K562 (cell line): ENCODE measurements around the gene OR10P1. TPM values are rescaled to one million over a fixed set of nuclear protein-coding genes. Genes with fewer than 3 reads are reported as not detected.

Experiments used
- ATAC-seq: fragments of 200-7000 bp; cut with Tn5 transposase; 3 replicates; pipeline ENCODE4 v1.9.1; 2020; ENCODE audit warnings: moderate library complexity
- BruUV-seq: library from RNA; stranded (reverse); fragments of 400-500 nt; replicated peaks from 2 replicates; lab custom pipeline; 2021; lab: Mats Ljungman, UMichigan
- CTCF ChIA-PET: fragments of 300-600 bp; formaldehyde crosslinking; extraction: SDS; loops from one replicate; lab custom pipeline; 2021; ENCODE audit warnings: low intra/inter-chr PET ratio; lab: Yijun Ruan, JAX
- POLR2A ChIA-PET: fragments of 300-600, 350-650 bp; sonication (Branson Sonifier 250); formaldehyde crosslinking; extraction: SDS; loops from one replicate; lab custom pipeline; 2021; ENCODE audit warnings: antibody characterized with exemption, inconsistent platforms; lab: Yijun Ruan, JAX
- DNase-seq, 4 experiments: peaks; one replicate each; pipeline versions ENCODE4 v3.0.0 to v3.0.0-alpha.2; 2011 to 2018; ENCODE audit warnings: low spot score in 3 of 4, mixed read lengths in 3 of 4; ENCODE audit errors: extremely low read depth in 1 of 4
- FAIRE-seq: peaks from 2 replicates; lab custom pipeline; 2011; peaks lifted over from hg19 to GRCh38; lab: Jason Lieb, UNC
- H2AFZ ChIP-seq: 2 replicates; pipeline ENCODE4 v1.6.0; 2011; ENCODE audit warnings: low read depth, low read length, control low read depth, inconsistent platforms
- H3K27ac ChIP-seq: fragments of 200-600 bp; 3 replicates; pipeline ENCODE4 v1.8.0; 2011; ENCODE audit warnings: low read depth, mild to moderate bottlenecking, control low read depth, inconsistent platforms, low read length, moderate library complexity, mixed read lengths; ENCODE audit errors: extremely low read depth
- H3K27me3 ChIP-seq, 2 experiments: fragments of 300-600 bp in 1 of 2; 2 replicates in 1 of 2; 3 replicates in 1 of 2; pipeline versions ENCODE4 v1.6.0 to v1.8.0; 2011; ENCODE audit warnings: inconsistent platforms in 2 of 2, low read length in 2 of 2, mild to moderate bottlenecking in 1 of 2, mixed read lengths in 1 of 2, moderate library complexity in 1 of 2; ENCODE audit not compliant: control insufficient read depth in 2 of 2, insufficient read depth in 2 of 2
- H3K36me3 ChIP-seq: fragments of 300-600 bp; 3 replicates; pipeline ENCODE4 v1.8.0; 2011; ENCODE audit warnings: mild to moderate bottlenecking, low read length, inconsistent platforms; ENCODE audit not compliant: control insufficient read depth, insufficient read depth
- H3K4me1 ChIP-seq, 2 experiments: fragments of 200-600 bp in 1 of 2; replicated peaks in 1 of 2; 2 replicates in 1 of 2; 3 replicates in 1 of 2; pipeline versions ENCODE4 v1.5.1 to v1.8.0; 2011; ENCODE audit warnings: inconsistent platforms in 2 of 2, low read length in 2 of 2, mild to moderate bottlenecking in 1 of 2, mixed read lengths in 1 of 2, moderate library complexity in 1 of 2; ENCODE audit not compliant: control insufficient read depth in 2 of 2, insufficient read depth in 2 of 2
- H3K4me2 ChIP-seq: 2 replicates; pipeline ENCODE4 v1.6.1; 2011; ENCODE audit warnings: low read length, control low read depth, inconsistent platforms, mixed read lengths; ENCODE audit not compliant: insufficient read depth
- H3K4me3 ChIP-seq: fragments of 200-600 bp; sonication (generic), shearing (Covaris generic); 2 replicates; pipeline ENCODE4 v1.5.1; 2016; ENCODE audit warnings: control low read depth, inconsistent platforms
- H3K79me2 ChIP-seq: fragments of 200-600 bp; 3 replicates; pipeline ENCODE4 v1.8.0; 2011; ENCODE audit warnings: low read length, inconsistent platforms; ENCODE audit not compliant: control insufficient read depth, insufficient read depth
- H3K9ac ChIP-seq, 2 experiments: 2 replicates each; pipeline versions ENCODE4 v1.6.0 to v1.6.1; 2011; ENCODE audit warnings: low read depth in 2 of 2, low read length in 2 of 2, control low read depth in 1 of 2, inconsistent platforms in 1 of 2, mild to moderate bottlenecking in 1 of 2, mixed read lengths in 1 of 2; ENCODE audit not compliant: insufficient read depth in 1 of 2
- H3K9me1 ChIP-seq: one replicate; pipeline ENCODE4 v1.6.0; 2011; ENCODE audit warnings: inconsistent platforms, mild to moderate bottlenecking, low read length, moderate library complexity; ENCODE audit not compliant: control insufficient read depth, insufficient read depth
- H3K9me3 ChIP-seq: replicated peaks from 2 replicates; pipeline ENCODE4 v1.5.1; 2011; ENCODE audit warnings: low read depth, low read length, inconsistent platforms; ENCODE audit not compliant: control insufficient read depth, insufficient read depth
- H4K20me1 ChIP-seq: replicated peaks from 2 replicates; pipeline ENCODE4 v1.6.1; 2011; ENCODE audit warnings: low read length, inconsistent platforms, mixed read lengths; ENCODE audit not compliant: control insufficient read depth, insufficient read depth
- CC2D1A ChIP-seq: fragments of 450-650 bp; IDR thresholded peaks from 2 replicates; pipeline ENCODE4 v1.6.1; 2017; ENCODE audit warnings: mild to moderate bottlenecking
- FOXJ3 ChIP-seq: sonication (generic); formaldehyde crosslinking; IDR thresholded peaks from 2 replicates; pipeline ENCODE4 v1.4.0; 2020; ENCODE audit warnings: mild to moderate bottlenecking, missing genetic modification reagents
- STAT6 ChIP-seq: sonication (generic); formaldehyde crosslinking; IDR thresholded peaks from 2 replicates; pipeline ENCODE4 v1.8.1; 2023; ENCODE audit warnings: mild to moderate bottlenecking, missing genetic modification reagents
- SUPT5H ChIP-seq: fragments of 450-650 bp; IDR thresholded peaks from 2 replicates; pipeline ENCODE4 v1.6.1; 2016
- WGBS: fragments of 100-300 bp; shearing (Covaris generic); methylation state at CpG from one replicate; pipeline ENCODE4 v1.1.6; 2016; ENCODE audit warnings: low coverage, mixed read lengths; ENCODE audit not compliant: insufficient coverage; ENCODE audit errors: missing lambda C conversion rate; 5-methylcytosine and 5-hydroxymethylcytosine counted together
- in situ Hi-C: fragments of 300-500 bp; cut with MboI; formaldehyde crosslinking; loops from 4 replicates; pipeline ENCODE4 v1.15.0; 2018; ENCODE audit warnings: inconsistent platforms, mixed read lengths
- intact Hi-C: fragments of 100-400 bp; cut with micrococcal nuclease; formaldehyde crosslinking; loops from 2 replicates; pipeline ENCODE4 v1.14.2; 2022
- polyA plus RNA-seq, 8 experiments: library from polyadenylated mRNA; depleted of rRNA in 4 of 8; stranded (reverse) in 5 of 8; unstranded in 3 of 8; fragments of >200 nt; fragmentation: Nextera tagmentation in 2 of 8; fragmentation: Illumina TruSeq in 1 of 8; extraction: Ambion mirVana in 2 of 8; extraction: Trizol in 1 of 8; gene quantifications; 2 replicates each; pipeline versions ENCODE4 v1.2.1 to v1.2.3, GENCODE V29; 2011 to 2014; ENCODE audit warnings: inconsistent platforms in 1 of 8, missing spikeins in 1 of 8
- total RNA-seq, 7 experiments: library from RNA; depleted of rRNA in 6 of 7; stranded (reverse); fragments of >200 nt in 6 of 7; fragmentation: Illumina TruSeq in 2 of 7; extraction: Trizol in 2 of 7; gene quantifications; 2 replicates each; pipeline versions ENCODE4 v1.2.1 to v1.2.3, GENCODE V29; 2011 to 2021; ENCODE audit warnings: low replicate concordance in 1 of 7
- TF ChIP-seq, protein P1 (sequence below), 2 experiments: fragments of 450-650 bp; IDR thresholded peaks; 2 replicates each; pipeline ENCODE4 v1.6.1; 2016; ENCODE audit warnings: mild to moderate bottlenecking in 2 of 2, borderline replicate concordance in 1 of 2, low read depth in 1 of 2, moderate library complexity in 1 of 2

Gene OR10P1
- total and polyA plus RNA-seq, 9 of the 15 experiments (the other 6 are each of a cell fraction or from before 2014, with no cell fraction given): not detected

DNA sequence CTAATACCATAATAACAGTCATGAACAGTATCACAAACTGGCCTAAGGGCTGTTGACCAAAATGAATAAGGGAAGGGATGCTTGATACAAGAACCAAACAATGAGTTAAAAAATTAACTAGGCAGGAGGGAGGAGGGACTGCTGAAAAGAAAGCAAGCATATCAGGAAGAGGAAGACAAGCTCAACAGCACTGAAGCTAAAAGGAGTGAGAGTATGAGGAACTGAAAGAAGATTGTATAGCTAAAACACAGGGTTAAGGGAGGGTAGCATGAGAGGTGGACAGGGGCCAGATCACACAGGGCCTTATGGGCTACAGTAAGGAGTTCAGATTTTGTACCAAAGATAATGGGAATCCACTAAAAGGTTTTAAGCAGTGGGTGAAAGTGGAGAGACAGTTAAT, 36.9 kb downstream of the OR10P1 start (continued):
- TF ChIP-seq, protein P1, sequence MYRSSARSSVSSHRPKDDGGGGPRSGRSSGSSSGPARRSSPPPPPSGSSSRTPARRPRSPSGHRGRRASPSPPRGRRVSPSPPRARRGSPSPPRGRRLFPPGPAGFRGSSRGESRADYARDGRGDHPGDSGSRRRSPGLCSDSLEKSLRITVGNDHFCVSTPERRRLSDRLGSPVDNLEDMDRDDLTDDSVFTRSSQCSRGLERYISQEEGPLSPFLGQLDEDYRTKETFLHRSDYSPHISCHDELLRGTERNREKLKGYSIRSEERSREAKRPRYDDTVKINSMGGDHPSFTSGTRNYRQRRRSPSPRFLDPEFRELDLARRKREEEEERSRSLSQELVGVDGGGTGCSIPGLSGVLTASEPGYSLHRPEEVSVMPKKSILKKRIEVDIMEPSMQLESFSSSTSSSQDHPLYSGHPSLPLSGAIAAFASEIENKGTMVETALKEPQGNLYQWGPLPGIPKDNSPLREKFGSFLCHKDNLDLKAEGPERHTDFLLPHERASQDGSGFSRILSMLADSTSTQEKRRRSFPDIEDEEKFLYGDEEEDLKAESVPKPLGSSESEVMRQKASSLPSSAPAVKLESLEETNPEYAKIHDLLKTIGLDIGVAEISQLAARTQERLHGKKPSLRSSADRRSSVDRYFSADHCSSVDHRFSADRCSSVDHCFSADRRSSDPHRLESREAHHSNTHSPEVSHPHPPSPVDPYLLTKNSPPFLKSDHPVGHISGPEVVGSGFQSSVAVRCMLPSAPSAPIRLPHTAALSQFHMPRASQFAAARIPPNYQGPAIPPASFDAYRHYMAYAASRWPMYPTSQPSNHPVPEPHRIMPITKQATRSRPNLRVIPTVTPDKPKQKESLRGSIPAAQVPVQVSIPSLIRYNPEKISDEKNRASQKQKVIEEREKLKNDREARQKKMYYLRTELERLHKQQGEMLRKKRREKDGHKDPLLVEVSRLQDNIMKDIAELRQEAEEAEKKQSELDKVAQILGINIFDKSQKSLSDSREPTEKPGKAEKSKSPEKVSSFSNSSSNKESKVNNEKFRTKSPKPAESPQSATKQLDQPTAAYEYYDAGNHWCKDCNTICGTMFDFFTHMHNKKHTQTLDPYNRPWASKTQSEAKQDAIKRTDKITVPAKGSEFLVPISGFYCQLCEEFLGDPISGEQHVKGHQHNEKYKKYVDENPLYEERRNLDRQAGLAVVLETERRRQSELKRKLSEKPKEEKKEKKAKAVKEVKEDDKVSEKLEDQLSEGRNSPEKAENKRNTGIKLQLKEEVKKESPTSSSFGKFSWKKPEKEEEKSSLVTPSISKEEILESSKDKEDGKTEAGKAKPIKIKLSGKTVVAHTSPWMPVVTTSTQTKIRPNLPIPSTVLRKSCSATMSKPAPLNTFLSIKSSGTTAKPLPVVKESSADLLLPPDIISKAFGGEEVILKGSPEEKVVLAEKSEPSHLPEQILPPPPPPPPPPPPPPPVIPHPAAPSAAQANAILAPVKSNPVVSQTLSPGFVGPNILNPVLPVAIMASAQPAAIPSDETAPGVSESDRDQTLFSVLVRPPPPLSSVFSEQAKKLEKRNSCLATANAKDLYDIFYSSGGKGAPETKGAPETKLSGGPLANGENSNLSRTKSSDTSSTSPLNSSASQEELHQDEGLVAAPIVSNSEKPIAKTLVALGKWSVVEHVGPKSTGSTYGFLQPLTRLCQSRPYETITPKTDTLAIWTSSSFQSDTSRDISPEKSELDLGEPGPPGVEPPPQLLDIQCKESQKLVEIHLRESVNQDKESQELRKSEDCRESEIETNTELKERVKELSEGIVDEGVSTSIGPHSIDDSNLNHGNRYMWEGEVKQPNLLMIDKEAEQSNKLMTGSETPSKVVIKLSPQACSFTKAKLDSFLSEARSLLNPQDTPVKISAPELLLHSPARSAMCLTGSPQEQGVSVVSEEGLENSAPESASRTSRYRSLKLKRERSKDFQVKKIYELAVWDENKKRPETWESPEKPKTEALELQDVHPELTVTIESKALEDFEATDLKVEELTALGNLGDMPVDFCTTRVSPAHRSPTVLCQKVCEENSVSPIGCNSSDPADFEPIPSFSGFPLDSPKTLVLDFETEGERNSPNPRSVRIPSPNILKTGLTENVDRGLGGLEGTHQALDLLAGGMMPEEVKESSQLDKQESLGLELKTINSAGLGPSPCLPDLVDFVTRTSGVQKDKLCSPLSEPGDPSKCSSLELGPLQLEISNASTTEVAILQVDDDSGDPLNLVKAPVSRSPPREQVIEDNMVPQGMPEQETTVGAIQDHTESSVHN (IDR thresholded peaks at IDR 0.05; ENCODE audit: borderline replicate concordance in 1 of 2, low read depth in 1 of 2): no peak
- TF ChIP-seq CC2D1A: no peak

DNA sequence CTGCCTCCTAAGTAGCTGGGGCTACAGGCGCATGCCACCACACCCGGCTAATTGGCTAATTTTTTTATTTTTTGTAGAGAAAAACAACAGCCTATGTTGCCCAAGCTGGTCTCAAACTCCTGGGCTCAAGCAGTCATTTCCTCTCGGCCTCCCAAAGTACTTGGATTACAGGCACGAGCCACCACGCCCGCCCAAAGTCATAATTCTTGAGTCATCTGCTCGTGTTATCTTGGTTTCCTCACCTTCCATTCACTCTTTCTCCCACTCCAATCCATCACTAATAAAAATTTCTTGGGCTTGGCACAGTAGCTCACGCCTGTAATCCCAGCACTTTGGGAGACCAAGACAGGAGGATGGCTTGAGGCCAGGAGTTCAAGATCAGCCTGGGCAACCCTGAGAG, 39.0 kb downstream of the OR10P1 start:
- H3K4me2 ChIP-seq: no peak overlapping the region
- H3K9me1 ChIP-seq: no peaks in the 10 kb centered on the region
- no peaks in the 10 kb centered on the region for H3K36me3 ChIP-seq
- POLR2A ChIA-PET: no interaction called here
- ATAC-seq (no peak), FAIRE-seq (no peak), DNase-seq (no peak)
- TF ChIP-seq SUPT5H: no peak
- no peak for TF ChIP-seq STAT6 (CRISPR knock-in tag)
- no peak for TF ChIP-seq FOXJ3 (CRISPR knock-in tag)
- no peak overlapping the region for H3K27ac ChIP-seq
- CTCF ChIA-PET: no interaction called here
- no peaks in the 10 kb centered on the region for H3K4me1 ChIP-seq
- in situ Hi-C loops (no loop called here), intact Hi-C loops (no loop called here)
- H2AFZ ChIP-seq: no peak overlapping the region
- H3K4me3 ChIP-seq: no peak overlapping the region
- 3% methylated on average over 8 of the region's 8 CpGs for WGBS
- H4K20me1 ChIP-seq: no peaks in the 10 kb centered on the region
- no peaks in the 10 kb centered on the region for H3K9me3 ChIP-seq
- no TSS peak for BruUV-seq
- H3K9ac ChIP-seq: no peak overlapping the region
- peaks cover 2 to 17% of the 10 kb centered on the region in 2 experiments; a peak in 4 of 5 replicates for H3K27me3 ChIP-seq
- H3K79me2 ChIP-seq: no peaks in the 10 kb centered on the region
